K562 (cell line): ENCODE measurements around the gene RNPEPL1.

Experiments used
- SMAD4 ChIP-seq: fragments of 250-450 bp; sonication (Bioruptor Pico); conservative IDR thresholded peaks from 2 replicates; pipeline ENCODE4 v1.8.0; 2021; ENCODE audit warnings: inconsistent platforms, mild to moderate bottlenecking, moderate library complexity
- SREBF2 ChIP-seq: sonication (generic); formaldehyde crosslinking; IDR thresholded peaks from 2 replicates; pipeline ENCODE4 v1.4.0; 2020; ENCODE audit warnings: mild to moderate bottlenecking, missing genetic modification reagents
- TF ChIP-seq, protein P1 (sequence below), 2 experiments: fragments of 450-650 bp; IDR thresholded peaks; 2 replicates each; pipeline ENCODE4 v1.6.1; 2016; ENCODE audit warnings: mild to moderate bottlenecking in 2 of 2, borderline replicate concordance in 1 of 2, low read depth in 1 of 2, moderate library complexity in 1 of 2

DNA sequence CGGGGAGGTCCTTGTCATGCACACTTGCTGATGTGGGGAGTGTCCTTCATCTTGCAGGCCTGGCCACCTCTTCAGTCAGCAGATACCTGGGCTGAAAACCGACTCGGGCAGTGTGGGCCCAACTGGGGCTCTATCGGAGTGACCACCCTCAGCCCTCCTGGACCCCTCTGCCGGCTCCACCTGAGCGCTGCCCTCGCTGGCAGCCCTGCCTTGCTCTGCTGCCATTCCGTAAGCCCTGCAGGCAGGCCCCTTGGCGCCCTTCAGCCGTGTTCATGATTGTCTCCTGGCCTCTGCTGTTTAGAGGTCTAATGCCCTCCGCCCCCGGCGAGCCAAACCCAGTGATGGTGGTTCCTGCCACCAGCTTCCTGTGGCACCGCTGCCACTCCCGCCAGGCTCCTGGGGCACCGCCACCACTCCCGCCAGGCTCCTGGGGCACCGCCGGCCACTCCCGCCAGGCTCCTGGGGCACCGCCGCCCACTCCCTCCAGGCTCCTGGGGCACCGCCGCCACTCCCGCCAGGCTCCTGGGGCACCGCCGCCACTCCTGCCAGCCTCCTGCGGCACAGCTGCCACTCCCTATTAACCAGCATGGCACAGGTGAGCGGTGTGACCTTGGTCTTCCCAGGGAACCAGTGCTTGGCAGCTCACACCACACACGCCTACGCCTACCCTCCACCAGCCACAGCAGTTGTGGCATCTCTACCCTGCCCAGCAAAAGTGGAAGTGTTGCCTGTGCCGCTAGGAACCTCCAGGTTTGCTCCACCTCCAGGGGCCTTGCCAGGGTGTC is 34.2 kb downstream of the RNPEPL1 start:
- TF ChIP-seq SMAD4 (CRISPR knock-in tag) (no peak), SREBF2 (CRISPR knock-in tag) (no peak)
- TF ChIP-seq, protein P1, sequence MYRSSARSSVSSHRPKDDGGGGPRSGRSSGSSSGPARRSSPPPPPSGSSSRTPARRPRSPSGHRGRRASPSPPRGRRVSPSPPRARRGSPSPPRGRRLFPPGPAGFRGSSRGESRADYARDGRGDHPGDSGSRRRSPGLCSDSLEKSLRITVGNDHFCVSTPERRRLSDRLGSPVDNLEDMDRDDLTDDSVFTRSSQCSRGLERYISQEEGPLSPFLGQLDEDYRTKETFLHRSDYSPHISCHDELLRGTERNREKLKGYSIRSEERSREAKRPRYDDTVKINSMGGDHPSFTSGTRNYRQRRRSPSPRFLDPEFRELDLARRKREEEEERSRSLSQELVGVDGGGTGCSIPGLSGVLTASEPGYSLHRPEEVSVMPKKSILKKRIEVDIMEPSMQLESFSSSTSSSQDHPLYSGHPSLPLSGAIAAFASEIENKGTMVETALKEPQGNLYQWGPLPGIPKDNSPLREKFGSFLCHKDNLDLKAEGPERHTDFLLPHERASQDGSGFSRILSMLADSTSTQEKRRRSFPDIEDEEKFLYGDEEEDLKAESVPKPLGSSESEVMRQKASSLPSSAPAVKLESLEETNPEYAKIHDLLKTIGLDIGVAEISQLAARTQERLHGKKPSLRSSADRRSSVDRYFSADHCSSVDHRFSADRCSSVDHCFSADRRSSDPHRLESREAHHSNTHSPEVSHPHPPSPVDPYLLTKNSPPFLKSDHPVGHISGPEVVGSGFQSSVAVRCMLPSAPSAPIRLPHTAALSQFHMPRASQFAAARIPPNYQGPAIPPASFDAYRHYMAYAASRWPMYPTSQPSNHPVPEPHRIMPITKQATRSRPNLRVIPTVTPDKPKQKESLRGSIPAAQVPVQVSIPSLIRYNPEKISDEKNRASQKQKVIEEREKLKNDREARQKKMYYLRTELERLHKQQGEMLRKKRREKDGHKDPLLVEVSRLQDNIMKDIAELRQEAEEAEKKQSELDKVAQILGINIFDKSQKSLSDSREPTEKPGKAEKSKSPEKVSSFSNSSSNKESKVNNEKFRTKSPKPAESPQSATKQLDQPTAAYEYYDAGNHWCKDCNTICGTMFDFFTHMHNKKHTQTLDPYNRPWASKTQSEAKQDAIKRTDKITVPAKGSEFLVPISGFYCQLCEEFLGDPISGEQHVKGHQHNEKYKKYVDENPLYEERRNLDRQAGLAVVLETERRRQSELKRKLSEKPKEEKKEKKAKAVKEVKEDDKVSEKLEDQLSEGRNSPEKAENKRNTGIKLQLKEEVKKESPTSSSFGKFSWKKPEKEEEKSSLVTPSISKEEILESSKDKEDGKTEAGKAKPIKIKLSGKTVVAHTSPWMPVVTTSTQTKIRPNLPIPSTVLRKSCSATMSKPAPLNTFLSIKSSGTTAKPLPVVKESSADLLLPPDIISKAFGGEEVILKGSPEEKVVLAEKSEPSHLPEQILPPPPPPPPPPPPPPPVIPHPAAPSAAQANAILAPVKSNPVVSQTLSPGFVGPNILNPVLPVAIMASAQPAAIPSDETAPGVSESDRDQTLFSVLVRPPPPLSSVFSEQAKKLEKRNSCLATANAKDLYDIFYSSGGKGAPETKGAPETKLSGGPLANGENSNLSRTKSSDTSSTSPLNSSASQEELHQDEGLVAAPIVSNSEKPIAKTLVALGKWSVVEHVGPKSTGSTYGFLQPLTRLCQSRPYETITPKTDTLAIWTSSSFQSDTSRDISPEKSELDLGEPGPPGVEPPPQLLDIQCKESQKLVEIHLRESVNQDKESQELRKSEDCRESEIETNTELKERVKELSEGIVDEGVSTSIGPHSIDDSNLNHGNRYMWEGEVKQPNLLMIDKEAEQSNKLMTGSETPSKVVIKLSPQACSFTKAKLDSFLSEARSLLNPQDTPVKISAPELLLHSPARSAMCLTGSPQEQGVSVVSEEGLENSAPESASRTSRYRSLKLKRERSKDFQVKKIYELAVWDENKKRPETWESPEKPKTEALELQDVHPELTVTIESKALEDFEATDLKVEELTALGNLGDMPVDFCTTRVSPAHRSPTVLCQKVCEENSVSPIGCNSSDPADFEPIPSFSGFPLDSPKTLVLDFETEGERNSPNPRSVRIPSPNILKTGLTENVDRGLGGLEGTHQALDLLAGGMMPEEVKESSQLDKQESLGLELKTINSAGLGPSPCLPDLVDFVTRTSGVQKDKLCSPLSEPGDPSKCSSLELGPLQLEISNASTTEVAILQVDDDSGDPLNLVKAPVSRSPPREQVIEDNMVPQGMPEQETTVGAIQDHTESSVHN (IDR thresholded peaks at IDR 0.05; ENCODE audit: borderline replicate concordance in 1 of 2, low read depth in 1 of 2) = no peak
